GM12874 (cell line): Measurements from ENCODE around the gene VARS1.

Source experiments
- CTCF ChIP-seq: IDR thresholded peaks from 2 replicates; pipeline ENCODE4 v1.5.1; 2011; ENCODE audit warnings: low read depth, mild to moderate bottlenecking, control low read depth, low read length, moderate library complexity; ENCODE audit not compliant: insufficient read depth

The VARS1 gene

GRCh38 chr6:31749301-31750036, 46.1 kb downstream of the VARS1 start:
- no peak for TF ChIP-seq CTCF
